HG03060 (cell line): ENCODE measurements around the gene FANCC.

Experiments used
- ATAC-seq: cut with Tn5 transposase; IDR thresholded peaks from one replicate; pipeline ENCODE4 v1.9.1; 2021; ENCODE audit warnings: low read depth, moderate number of reproducible peaks; ENCODE audit not compliant: unreplicated experiment

FANCC gene

GRCh38 chr9:95201206-95201605 is 116.3 kb downstream of the FANCC start:
- no peak for ATAC-seq

DNA sequence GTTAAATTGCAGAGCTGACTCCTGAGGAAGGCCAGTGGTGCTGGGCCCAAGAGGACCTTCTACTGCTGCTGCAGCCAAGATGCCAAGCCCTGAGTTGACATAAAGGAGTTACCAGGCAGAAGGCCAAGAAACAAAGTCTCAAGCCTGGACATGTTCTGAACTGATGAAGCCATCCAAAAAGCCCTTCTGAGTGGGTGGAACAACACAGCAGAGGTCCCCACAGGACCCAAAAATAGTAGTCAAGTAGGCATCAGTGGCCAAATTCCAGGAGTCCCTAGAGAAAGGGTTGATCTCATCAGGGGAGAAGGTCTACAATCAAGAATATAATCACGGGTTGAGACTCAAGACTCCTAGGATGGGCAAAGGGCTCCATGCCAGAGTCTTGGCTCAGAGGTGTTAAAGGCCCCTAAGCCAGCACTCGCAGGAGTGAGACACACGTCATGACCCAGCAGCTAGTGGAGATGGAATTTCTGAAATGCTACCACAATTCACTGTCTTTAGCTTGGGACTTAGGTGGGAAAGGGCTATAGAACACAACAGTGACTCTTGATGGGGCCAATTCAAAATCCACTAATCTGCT is 119.7 kb downstream of the FANCC start:
- ATAC-seq: no peak

GRCh38 chr9:95193480-95193879 is 124.0 kb downstream of the FANCC start:
- no peak for ATAC-seq

DNA sequence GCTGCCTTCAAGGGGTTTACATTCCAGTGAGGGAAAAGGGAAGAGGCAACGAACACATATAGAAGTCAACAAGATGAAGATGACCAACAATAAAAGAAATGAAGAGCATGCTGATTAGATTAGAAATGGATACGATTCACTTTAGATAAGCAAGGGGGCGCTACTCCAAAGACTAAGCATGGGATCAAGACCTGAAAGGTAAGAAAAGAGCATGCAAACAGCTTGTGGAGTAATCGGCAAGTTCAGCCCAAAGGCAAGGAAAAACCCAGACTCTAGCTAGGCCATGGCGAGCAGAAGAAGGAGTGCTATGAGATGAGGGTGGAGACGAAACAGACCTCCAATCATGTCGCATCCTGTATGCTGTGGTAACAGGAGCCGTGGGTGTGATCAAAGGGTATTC is 124.4 kb downstream of the FANCC start:
- no peak for ATAC-seq

- no peak for ATAC-seq
Measured at GRCh38 chr9:95192631-95193030, 124.9 kb downstream of the FANCC start.

DNA sequence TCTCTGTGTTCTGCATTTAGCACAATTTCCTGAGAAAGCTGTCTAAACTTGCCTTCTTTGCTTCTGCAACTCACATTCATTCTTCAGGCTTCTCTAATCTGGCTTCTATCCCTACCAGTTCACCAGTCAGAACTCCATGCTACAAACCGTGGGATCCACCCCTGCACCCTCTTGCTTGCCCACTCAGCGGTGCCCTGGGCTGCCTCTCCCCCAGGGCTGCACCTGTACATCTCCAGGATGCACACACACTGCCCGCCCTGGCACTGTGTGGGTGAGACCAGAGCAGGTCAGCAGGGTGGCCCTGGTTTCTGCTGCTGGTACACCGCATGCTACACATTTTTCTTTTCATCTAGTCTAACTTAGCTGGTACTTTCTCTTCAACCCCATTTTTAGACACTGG is 127.1 kb downstream of the FANCC start:
- no peak for ATAC-seq

DNA sequence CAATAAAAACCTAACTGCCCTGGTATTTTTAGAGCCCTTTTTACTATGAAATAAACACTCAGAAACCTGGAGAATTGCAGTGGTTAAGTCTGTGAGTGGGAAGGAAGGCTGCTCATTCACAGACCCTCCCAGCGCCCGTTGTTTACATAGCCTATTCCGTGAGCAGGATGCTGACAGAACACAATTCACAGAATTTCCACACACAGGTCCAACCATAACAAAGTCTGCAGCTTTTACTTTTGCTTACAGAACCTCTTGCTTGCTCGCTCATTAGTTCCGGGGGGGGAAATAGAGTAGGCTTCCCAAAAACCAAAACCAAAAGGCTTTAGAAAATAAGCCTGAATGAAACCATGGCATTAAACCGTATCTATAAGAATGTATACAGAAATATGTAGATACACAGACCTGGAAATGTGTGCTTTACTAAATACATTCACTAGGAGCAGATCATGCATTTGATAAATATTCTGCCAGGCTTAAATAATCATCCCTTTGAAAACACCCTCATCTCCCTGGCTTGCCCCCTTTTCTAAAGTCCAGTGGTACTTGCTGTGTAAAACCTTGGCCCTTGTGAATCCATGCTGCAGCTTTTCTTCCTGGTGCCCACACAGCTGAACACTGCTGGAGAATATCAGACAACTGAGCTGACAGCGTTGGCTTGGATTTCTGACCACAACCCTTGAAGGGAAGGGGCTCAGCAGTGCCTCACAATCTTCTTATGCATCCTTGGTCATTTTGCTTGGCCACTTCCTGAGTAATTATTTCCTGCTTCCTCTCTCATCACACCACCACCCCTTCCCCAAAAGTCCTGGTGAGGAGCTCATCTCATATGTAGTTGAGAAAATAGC is 128.0 kb downstream of the FANCC start:
- ATAC-seq: no peak

GRCh38 chr9:95188459-95188858 is 129.1 kb downstream of the FANCC start:
- ATAC-seq: no peak

DNA sequence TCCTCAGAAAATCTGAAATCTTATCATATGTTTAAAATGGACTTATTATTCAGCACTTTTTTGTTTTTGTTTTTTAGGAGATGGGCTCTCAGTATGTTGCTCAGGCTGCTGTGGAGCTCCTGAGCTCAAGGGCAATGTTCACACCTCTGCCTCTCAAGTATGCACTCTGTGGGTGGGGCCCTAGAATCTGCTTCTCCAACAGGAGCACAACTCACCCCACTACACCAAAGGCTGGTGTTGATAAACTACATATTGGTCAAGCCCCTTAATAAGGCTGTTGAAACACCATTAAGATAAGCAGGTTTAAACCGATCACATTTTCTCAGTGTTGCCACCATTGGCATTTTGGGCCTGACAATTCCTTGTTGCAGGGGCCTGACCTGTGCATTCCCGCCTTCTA is 131.6 kb downstream of the FANCC start:
- ATAC-seq: no peak

- no peak for ATAC-seq
Measured at GRCh38 chr9:95182854-95183563, 134.5 kb downstream of the FANCC start.

DNA sequence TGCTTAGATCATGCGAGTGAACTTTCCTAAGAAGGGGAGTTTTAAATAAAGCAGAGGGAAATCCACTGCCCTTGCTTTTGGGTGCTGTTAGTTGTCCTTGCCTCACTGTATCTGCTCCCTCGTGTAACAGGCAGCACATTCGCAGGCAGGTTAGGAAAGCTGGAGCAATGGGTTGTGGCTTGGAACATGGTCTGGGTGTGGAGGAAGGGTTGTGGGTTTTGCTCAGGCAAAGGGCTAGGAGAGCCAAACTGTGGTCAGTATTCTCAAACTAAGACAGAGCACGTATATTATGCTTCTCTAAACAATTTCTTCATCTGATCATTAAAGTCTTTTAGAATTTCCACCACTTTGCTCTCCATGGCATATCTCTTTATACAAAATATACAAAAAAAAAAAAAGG is 135.7 kb downstream of the FANCC start:
- no peak for ATAC-seq

DNA sequence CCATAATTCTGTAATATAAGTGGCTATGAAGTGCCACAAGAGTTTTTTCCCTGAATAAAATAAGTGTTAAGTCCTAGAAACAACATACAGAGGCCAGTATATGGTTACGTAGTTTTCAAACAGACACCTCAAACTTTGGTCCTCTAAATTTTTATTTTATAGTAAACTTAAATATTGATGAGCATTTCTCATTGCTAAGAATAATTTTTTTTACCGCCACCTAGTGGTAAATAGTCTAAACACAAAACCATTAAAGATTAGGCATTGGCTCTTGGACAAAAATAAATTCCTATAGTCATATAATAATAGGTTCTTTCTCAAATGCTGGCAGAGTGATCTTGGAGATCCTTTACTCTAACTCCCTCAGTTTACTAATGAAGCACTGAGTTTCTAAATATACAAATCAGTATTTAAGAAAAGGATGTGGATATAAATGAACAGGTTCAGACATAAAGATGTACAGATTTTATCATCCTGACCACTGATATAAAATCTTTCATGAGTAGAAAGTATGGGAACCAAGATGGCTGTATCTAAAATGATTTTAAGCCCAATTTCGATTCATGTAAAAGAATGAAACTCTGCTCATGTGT is 136.2 kb downstream of the FANCC start:
- ATAC-seq: no peak

- no peak for ATAC-seq
Measured at GRCh38 chr9:95177617-95178016, 139.9 kb downstream of the FANCC start.

- no peak for ATAC-seq
Measured at GRCh38 chr9:95176755-95177319, 140.7 kb downstream of the FANCC start.

- no peak for ATAC-seq
Measured at GRCh38 chr9:95175523-95175922, 142.0 kb downstream of the FANCC start.

- no peak for ATAC-seq
Measured at GRCh38 chr9:95174038-95174437, 143.5 kb downstream of the FANCC start.

DNA sequence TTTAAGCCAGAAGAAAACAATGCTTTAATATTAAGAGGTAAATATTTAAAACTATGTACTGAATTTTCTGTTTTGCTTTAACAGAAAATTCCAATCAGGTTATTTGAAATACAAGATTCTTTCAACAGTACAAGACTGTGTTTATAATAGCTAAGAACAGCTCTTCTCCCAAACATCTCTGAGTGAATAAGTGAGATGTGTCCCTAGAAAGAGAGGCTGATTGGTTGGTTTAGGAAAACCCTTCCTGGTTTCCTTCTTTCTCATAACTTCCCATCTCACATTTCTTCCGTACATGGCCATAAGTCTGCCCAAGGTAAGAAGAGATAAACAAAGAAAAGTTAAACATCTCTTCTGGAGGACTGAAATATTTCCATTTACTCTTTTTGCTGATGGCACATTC is 145.9 kb downstream of the FANCC start:
- ATAC-seq: no peak

DNA sequence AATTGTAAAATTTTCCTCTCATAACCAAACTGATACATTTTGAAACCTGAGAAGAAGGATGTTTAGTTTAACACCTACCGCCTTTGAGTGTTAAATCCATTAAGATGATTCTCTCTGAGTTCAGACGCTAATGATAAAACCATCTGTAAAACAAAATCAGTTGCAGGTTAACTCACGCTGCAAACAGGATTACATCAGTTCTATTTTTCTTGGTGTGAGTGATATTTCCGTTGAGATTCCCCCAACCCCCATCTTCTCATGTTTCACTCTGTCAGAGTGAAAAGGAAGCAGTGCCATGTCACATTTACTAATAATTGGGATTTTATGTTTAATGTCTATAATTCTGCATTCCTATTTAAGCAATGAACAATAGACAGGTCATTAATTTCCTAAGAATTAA is 146.5 kb downstream of the FANCC start:
- ATAC-seq: no peak

GRCh38 chr9:95167998-95168397 is 149.5 kb downstream of the FANCC start:
- ATAC-seq: no peak

GRCh38 chr9:95165004-95165403 is 152.5 kb downstream of the FANCC start:
- no peak for ATAC-seq
